Hematopoietic multipotent progenitor cell treated with erythropoietin and hydrocortisone succinate and interleukin-3 and kit ligand, for 4 days (in vitro differentiated cells): ENCODE measurements around the gene PTGES3.

ENCODE experiments used
- DNase-seq: peaks from one replicate; pipeline ENCODE4 v3.0.0-alpha.2; 2015

The PTGES3 gene

DNA sequence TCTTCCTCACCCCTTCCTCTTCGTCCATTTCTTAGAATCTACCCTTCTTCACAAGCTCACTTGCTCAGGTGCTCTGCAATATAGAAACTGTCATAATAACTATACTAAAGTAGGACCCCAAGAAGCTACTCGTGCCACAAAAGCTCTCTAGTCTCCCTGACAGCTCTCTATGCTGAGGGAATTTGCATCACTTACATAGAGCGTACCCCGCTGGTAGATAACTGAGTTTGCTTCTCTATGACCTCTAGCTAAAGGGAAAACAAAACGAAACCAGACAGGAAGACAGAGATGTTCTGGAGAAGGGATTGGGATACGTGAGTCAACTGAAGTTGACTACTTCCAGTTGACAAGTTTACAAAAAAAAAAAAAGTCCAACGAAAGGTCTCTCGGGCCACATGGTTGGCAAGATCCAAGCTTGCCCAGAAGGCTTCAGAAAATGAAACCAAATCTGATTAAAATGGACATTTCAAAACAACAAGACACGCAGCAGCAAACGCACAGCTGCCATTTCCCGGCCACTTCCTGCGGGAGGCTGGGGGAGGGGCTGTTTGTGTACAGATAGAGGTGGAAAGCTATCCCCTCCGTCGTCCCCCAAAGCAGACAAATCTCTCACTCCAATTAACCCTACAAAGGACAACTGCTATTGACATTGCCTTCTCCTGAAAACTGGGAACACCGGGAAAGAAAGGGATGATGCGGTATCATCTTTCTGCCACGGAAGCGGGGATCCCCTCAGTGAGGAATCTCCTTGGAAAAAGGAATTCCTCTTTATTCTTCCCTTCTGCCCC is 59.2 kb downstream of the PTGES3 start:
- peak; percentile 82 for DNase-seq

DNA sequence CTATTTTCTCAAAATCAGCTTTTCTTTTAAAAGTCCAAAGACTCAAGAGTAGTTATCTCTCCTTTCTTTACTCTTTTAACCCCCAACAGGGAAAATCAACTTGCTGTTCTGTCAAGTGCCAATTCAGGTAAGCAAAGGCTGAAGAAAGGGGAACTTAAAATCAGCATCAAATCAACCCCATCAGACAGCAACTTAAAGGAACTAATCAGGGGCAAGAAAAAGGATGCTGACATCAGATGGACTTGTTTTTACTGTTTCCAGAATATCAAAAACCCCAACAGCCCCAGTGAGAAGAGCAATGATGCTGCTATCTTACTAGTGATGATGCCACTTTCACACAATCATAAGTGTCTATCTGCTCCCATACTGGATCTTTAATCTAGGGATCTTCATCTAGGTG is 61.4 kb downstream of the PTGES3 start:
- peak; percentile 32 for DNase-seq

DNA sequence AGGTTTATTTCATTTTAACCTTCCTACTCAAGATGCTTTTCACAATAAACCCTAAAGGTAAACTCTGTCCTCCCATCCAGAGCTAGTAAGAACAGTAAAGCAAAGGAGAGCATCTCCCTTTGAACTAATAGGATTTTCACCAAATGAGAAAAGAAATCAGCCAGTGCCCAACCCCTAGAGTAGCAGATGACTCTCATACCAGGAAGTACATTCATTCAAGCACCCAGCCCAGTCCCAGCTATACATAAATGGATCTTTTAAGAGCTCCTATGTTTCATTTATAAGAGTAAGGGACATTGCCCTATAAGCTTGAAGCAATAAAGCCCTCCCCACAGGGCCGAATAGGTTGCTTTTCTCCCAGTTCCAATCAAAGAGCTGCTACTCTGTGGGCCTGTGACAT is 65.5 kb downstream of the PTGES3 start:
- DNase-seq = no peak

DNA sequence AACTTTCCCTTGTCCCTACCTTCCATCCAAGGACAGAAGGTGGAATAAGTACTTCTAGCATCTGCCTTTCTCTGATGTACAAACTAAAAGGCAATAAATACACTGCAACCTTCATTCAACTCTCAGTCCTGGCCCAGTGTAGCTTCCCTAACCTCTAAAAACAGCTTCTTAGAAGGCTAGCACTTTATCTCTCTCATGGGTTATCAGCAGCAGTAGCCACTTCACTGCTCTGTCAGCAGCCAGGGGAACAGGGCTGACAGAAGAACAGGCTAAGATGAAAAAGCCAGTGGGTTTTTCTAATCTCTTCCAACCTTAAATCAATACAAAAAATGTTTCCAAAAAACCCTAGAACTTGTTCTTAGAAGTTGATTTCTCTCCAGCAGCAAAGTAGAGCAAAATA is 71.2 kb downstream of the PTGES3 start:
- peak; percentile 59 for DNase-seq

DNA sequence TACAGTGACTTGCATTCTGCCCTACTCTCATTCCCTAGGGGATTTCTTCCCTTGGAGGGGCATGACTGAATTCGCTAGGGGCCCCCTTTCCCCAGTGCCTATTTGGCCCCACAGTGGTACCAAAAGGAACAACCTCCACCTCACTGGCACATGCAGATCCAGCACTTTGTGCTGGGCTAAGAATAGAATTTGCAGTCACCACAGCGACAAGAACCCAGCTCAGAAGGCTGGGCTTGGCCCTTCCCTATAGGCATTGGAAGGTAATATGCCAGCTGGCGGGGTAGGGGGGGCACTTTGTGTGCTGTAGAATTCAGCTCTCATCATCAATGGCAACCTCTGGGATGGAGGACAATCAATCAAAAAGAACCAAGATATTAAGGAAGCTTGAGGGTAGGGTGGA is 71.8 kb downstream of the PTGES3 start:
- DNase-seq = no peak

DNA sequence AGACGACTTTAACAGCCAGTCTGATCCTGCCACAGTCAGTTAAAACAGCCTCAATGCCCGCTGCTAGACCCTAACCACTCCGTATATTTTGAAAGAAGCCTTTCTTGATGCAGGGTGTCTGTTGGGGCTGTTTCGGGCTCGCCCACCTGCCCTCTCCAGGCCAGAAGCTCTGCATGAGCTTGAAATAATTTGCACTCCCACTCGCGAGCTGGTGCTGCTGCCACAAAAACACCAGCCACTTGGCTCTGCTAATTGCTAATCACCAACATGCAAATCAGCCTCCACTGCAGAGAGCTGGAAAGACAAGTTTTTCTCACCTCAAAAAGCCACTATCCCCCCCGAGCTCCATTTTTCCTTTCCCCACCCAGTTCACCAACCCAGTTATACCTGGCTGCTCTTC is 73.5 kb downstream of the PTGES3 start:
- DNase-seq = no peak
